HG03342 (cell line): Measurements from ENCODE around the gene KRTAP5-6.

Source experiments
- ATAC-seq: cut with Tn5 transposase; IDR thresholded peaks from one replicate; pipeline ENCODE4 v1.9.1; 2021; ENCODE audit warnings: mild to moderate bottlenecking, moderate library complexity; ENCODE audit not compliant: unreplicated experiment

KRTAP5-6 gene

DNA sequence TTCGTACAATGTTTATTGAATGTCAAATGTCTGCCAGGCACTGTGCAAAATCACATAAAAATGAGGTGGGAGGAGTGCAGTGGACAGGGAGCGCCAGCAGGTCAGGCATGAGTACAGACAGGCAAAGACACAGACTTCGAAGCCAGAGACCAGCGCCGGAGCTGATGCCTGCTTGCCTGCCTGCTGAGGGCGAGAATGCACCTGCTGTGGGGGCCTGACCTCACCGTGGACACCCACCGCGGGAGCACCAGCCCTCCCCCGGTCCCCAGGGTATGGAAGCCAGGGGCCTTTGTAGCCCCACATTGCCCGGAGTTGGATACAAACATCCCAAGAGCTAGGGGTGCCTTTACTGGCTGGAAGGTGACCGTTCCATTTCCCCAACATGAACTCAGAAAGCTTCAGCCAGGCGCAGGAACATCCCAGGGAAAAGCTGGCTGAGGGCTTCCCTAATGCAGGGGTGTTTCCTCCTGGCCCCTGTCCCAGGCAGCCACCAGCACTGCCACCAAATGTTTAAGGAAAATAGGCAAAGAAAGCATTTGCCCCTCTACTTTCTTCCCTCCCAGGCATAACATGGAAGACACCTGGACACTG is 35.5 kb downstream of the KRTAP5-6 start:
- ATAC-seq, result no peak

DNA sequence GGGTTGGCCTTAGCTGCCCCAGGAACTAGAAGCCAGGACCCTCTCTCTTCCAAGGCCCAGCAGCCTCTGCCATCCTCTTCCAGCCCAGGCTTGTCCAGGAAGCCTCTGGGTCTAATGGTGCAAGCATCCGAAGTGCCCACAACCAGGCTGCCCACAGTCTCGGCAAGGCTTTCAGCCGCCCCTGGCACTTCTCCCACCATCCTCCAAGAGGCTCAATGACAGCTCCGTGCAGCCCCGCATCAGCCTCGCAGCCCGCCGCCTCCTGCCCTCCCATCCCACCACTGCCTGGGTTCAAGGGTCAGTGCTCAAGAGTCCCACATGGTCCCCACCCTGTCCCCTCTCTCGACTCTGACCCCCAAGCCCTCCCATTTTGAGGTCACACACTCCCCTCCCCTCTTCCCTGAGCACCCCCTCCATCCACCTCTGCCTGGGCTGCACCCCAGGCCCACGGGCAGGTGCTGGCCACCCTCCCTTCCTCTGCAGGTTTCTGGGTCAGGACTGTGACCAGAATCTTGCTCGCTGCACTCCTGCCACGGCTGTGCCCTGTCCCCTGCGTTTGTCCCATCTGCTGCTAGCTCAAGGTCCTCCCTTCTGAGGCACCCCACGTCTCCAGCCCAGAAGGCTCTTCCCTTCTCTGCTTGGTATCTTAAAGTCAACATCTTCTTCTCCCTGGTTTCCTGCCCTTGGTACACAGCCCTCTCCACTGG is 36.2 kb downstream of the KRTAP5-6 start:
- ATAC-seq, result no peak

DNA sequence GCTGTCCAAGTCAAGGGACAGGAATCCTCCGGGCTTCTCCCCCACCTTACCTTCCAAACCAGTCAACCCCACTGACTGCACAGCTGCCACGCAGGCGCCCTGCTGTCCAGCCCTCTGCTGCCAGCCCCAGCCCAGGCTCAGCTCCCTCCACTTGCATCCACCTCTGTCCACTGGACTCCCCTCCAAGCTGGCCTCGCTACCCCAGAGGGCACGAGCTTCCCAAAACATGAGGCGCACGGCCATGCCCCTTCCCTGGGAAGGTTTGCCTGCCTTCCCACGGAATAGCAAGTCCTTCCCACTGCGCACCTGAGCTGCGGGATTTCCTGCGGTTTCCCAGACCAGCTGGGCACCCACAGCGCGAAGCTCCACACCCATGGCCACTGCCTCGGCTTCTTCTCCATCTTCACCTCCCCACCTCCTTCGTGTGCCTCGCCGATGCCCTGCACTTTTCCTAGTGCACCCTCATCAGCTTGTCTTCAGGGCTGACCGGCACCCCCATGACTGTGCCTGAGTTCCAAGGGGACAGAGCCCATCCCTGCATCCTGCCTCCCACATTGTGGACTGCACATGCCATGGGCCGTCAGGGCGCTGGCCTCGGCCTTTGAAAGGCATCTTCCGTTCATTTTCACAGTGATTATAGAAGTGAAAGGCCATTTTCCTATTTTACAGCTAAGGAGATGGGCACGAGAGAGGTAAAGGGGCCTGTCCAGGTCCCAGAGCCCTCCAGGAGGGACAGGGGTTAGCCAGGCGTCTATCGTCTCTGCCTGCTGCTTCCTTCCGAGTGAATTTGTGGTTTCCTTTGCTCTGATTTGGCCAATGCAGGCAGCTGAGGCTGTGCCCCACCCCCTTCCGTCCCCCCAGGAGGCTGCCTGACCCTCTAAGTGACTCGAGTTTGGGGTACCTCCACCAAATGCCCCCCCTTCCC is 37.0 kb downstream of the KRTAP5-6 start:
- no peak for ATAC-seq

DNA sequence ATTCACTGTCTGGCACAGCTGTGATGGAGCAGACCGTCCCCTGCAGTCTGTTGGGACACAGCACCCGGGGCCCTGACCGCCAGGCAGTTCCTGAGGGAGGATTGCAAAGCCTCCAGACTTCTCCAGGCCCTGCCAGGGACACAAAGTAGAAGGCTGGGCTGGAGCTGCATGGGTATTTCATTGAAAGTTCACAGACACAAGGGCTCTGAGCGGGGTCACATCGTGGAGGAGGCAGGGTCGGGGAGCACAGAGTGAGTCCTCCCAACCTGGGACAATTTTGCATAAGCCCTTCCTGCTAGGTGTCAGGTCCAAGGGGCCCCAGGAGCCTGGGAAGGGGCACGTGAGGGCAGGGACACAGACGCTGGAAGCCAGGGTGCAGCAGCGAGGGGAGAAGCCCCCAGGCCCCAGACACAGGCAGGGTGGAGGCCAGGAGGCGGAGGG is 37.7 kb downstream of the KRTAP5-6 start:
- ATAC-seq, result no peak

DNA sequence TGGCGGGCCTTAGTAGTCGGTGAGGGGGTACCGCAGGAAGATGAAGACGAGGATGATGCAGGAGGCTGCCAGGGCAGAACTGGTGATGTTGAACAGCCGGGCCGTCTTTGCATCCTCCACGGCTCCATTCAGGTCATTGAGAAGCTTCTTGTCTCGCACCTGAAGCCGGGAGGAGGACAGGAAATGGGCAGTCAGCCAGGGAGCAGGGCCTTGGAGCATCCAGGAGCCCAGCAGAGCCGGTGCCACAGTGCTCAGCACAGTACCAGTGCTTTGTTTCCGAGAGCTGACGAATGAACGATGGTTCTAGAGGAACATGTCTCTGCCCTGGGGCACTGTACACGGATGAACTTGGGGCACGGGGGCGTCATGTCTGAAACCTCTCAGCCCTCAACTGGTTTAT is 38.3 kb downstream of the KRTAP5-6 start:
- no peak for ATAC-seq

GRCh38 chr11:1736447-1736992 is 39.5 kb downstream of the KRTAP5-6 start:
- no peak for ATAC-seq

DNA sequence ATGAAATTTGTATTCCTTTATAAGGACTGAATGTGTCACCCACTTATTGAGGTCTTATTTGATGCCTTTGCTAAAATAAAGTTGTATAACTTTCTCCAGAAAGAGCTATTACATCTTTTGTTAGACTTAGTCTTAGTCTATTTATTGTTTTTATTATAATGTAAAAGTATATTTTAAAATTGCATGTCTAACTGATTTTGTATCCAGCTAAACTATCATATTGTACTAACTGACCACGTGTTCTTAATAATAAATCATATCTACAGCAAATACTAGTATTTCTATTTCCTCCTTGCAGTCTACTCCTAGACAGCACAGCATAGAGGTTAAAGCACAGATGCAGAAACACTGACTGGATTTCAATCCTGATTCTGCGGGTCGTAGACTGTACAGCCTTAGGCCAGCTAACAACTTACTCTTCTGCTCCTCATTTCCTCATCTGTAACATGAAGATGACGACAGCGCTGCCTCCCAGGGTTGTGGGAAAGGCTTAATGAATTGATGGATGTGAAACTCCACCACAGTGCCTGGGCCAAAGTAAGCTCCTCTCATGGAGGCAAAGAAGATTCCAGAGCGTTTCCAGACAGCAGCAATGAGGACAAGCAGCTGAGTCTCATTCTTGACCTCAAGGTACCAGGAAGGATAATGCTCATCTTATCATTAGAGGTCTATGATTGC is 40.2 kb downstream of the KRTAP5-6 start:
- ATAC-seq, result no peak

DNA sequence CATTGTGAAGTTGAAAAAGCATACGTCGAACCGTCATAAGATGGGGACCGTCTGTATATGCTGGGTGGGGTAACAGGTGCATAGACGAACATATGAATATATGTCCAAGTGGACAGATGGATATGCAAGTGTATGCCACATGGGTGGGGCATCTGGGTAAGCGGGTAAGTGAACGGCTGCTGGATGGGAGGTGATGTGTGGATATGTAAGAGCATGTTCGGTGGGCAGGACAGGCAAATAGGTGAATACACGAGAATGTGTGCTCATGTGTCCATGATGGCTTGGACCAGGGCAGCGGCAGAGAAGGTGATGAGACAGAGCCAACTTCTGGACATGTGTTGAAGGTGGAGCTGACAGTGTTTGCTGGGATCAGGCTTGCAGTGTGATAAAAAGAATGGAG is 41.4 kb downstream of the KRTAP5-6 start:
- ATAC-seq, result no peak

DNA sequence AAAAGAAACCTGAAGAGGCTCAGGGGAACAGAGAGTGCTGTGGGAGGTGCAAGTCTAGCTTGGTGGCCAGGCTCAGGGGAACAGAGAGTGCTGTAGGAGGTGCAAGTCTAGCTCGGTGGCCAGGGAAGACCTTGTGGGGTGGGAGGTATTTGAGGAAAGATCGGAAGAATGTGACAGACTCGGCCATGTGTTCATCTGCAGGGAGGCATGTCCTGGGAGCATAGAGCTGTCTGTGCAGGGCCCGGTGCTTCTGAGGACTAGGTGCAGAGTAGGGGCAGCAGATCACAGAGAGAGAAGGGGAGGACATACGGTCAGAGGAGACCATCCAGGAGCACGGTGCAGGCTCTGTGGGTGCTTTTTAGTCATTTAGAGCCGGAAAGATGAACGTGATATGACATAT is 42.6 kb downstream of the KRTAP5-6 start:
- ATAC-seq, result no peak

- ATAC-seq, result no peak
Measured at GRCh38 chr11:1740786-1741530, 44.0 kb downstream of the KRTAP5-6 start.

DNA sequence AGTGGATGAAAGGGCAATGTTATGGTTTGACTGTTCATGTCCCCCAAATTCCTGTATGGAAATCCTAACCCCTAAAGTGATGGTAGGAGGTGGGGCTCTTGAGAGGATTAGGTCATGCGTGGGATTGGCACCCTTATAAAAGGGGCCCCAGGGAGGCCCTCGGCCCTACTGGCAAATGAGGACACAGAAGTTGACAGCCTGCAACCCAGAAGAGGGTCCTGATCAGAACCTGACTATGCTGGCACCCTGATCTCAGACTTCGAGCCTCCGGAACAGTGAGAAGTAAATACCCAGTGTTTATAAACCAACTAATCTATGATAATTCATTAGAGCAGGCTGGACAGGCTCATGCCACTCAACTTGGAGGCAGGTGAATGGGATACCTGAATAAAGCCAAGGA is 44.7 kb downstream of the KRTAP5-6 start:
- no peak for ATAC-seq

GRCh38 chr11:1742371-1742770 is 45.4 kb downstream of the KRTAP5-6 start:
- ATAC-seq, result no peak

DNA sequence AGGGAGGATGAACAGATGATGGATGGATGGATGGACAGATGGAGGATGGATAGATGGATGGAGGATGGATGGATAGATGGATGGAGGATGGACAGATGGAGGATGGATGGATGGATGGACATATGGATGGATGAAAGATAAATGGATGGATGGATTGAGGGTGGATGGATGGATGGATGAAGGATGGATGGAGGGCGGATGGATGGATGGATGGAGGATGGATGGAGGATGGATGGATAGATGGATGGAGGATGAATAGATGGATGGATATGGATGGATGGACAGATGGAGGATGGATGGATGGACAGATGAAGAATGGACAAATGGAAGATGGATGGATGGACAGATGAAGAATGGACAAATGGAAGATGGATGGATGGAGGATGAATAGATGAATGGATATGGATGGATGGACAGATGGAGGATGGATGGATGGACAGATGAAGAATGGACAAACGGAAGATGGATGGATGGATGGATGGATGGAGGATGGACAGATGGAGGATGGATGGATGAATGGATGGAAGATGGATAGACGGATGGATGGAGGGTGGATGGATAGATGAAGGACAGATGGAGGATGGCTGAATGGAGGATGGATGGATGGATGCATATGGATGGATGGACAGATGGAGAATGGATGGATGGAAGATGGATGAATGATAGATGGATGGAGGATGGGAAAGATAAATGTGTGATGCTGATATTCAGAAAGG is 46.0 kb downstream of the KRTAP5-6 start:
- ATAC-seq, result no peak

DNA sequence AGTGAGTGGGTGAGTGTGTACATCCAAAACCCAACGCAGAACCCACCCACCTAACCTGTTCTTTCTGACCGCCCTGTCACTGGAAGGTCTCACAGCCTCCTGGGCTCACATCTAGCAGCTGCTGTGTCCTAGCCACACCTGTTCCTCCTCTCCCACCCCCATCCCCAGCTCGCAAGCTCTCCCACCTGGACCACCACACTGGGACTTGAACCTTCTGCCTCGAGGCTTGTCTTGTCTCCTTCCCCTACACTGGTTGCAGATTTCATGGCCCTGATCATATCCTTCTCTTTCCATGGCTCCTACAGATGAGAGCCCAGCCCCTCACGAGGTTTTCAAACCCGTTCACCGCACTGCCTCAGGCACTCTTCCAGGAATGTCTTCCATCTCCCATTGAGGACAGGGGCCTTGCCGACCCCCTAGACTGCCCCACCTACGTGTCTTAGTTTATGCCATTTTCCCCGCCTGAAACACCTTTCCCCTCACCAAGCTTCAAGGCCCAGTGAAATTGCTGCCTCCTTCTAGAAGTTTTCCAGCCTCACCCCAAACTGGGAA is 46.7 kb downstream of the KRTAP5-6 start:
- ATAC-seq, result no peak

GRCh38 chr11:1744137-1744886 is 47.3 kb downstream of the KRTAP5-6 start:
- no peak for ATAC-seq

GRCh38 chr11:1744891-1745700 is 48.1 kb downstream of the KRTAP5-6 start:
- ATAC-seq, result no peak

- ATAC-seq, result no peak
Measured at GRCh38 chr11:1745701-1746320, 48.8 kb downstream of the KRTAP5-6 start.
